Measurements from ENCODE around the gene AMIGO1. TPM values are rescaled to one million over a fixed set of nuclear protein-coding genes. Genes with fewer than 3 reads are reported as not detected.

AMIGO1 gene
- total and polyA plus RNA-seq, 2 of the 8 experiments (the other 6 are each of a cell fraction or from before 2014, with no cell fraction given) = 1.5 to 2.7 TPM

DNA sequence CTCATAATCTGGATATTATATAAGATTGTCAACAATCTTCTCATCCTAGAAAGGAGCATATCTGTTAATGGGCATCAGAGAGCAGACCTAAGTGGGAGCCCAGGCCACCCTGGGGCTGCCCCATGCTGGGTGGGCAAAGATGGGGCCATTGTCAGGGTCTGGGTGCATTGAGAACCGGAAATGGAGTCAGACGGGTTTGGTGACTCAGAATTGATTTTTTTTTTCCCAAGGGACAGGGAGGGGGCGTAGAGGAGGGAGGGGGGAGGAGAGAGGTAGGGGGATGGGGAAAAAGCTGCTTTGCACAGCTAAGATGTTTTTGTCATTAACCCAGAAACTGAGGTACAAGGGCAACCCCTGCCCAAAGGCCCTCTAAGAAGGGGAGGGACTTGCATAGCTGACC lies 24.5 kb downstream of the AMIGO1 start (continued):
- no peak for TF ChIP-seq CHD7 (IDR thresholded peaks at IDR 0.05; ENCODE audit: insufficient replicate concordance, low read length)
- TF ChIP-seq SUZ12 (IDR thresholded peaks at IDR 0.05; ENCODE audit: low read length) = no peak
- TF ChIP-seq CEBPB (IDR thresholded peaks at IDR 0.05; ENCODE audit: low read depth, low read length) = no peak
- TF ChIP-seq CHD1 (IDR thresholded peaks at IDR 0.05; ENCODE audit: low read depth, low read length) = no peak
- TF ChIP-seq CTBP2 (IDR thresholded peaks at IDR 0.05; ENCODE audit: borderline replicate concordance, insufficient read depth, insufficient read length, low read length) = no peak
- no peak for TF ChIP-seq CREB1 (IDR thresholded peaks at IDR 0.05)
